Inflammatory macrophage treated with lipopolysaccharide for 4 hours (primary cell): Measurements from ENCODE around the gene LCP1.

ENCODE experiments used
- DNase-seq: peaks from one replicate; pipeline ENCODE4 v3.0.0-alpha.2; 2020

LCP1 gene

DNA sequence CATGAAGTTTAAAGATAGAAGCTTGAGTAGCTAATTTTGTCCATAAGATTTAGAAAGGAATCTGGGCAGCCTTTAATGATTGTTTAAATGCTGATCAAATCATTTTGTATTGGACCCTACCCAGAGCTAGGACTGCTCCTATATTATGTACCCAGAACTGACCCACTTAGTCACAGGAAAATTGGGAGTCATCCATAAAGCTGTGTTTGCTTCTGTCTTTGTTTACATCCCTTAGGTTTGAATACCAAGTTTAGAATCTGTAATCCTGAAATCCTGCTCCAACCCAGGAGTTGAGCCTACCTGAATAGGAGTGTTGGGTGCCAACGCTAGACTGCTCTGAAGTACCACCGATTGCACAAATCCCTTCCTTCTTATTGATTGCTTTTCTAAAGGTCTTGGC is 23.8 kb downstream of the LCP1 start:
- no peak for DNase-seq

DNA sequence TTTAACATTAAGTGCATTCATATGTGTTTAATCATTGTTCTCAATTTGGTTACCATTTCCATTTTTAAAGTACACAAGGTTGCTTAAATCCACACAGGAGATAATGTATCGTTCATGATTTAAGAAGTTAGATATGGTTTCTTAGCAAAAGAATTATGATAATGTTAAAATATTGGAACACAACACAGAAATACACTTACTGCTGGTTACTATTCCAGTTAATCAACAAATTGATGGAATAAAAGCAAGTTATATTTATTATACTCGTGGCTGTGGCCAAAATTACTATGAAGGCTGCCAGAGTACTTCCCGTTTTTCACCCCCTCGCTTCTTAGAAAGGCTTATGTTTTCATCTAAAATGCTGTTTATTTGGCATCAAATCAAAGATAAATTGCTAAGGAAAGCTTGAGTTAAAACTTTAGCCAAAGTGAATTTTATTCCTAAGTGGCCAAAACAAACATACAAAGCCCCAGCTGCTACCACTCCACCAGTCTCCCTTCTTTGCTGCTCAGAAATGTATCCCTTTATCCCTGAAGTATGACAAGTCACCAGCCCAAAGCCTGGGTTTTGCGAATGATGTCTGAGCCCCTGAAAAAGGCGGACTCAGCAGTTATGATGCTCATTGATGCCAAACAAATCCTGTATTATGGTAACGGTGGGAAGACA is 27.7 kb downstream of the LCP1 start:
- no peak for DNase-seq

DNA sequence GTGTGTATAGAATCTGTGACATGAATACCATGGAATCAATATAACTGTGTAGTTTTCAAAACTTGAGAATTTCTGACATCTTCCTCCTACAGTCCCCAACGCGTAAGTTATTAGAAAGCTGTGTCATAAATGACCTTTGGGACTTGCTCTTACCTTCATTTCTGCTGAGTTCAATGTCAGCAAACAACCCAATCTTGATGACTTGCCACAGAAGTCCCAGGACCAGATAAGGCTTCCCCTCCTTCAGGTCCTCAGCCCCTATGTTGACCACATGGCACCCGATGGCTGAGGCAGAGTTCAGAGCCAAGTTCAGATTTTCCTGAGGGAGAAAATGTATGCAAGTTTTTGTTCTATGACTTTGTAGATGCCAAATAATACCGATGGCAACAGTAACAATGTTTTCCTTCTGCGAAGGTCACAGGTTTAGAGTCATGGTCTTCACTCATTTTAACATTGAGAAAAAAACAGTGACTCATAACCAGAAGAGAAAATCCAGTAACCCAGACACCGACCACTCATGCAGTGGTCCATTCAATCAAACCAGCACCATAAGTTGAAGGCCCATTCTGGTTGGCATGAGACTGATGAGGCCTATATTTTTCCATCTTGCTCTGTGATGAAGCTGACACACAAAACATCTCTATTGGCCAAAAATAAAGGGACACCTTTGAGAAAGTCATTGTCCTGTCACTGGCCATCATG is 29.2 kb downstream of the LCP1 start:
- DNase-seq = no peak

DNA sequence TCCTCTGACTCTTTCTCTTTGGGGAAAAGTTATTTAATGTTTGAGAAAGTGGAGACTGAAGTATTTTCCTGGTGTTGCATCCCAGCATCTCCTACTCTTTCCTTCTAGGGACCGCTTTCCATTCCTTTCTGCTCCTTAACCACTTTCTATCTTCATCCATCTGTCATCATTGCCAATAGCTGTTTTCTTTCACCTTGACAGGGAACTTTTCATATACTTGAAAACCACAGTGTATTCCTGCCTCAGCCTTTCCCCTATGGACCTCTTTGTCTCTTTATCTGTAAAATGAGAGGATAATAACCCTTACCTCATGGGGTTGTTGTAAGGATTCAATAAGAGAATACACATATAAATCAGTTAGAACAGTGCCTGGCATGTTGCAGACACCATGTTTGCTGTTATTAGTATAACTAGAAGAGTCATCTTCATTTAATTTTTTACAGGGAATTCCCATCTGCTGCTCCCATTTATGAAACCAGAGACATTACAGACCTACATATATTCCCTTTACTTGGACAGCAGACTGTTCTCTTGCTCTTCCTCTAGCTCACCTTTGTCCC is 31.8 kb downstream of the LCP1 start:
- DNase-seq = no peak

DNA sequence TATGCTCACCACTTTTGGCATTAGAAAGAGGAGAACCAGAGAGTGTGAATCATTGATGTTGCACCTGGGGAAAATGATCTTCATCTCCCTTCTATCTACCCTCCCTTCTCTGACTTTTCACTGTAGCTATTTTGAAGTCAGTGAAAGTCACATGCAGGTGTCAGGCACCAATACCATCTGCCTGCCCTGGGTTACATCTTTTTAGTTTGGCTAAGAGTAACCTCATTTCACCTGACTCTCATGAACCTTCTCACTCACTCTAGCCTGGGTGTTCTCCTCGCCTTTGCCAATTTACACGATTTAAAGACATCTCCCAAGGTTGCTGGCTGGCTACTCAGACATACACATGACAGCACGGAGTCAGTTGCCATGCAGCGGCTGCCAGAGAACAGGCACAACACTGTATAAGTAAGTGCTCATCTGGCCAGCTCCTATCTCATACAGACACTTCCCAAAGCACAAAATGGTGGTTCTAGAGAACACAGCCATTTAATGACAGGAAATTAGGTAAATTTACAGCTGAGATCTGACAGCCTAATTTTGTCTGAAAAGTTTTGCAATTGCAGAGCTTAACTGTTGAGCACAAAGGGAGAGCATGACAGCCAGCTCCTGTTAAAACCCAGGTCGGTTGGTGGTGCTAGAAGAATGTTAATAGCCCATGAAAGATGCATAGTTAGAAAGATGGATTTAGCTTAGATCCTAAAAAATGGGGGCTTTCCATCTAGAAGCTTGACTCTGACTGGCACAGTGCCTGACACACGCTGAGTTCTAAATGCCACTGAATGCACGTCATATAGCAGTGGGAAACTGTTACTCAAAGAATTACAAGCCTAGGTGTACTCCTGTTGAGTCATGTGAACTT is 32.5 kb downstream of the LCP1 start:
- DNase-seq = no peak

DNA sequence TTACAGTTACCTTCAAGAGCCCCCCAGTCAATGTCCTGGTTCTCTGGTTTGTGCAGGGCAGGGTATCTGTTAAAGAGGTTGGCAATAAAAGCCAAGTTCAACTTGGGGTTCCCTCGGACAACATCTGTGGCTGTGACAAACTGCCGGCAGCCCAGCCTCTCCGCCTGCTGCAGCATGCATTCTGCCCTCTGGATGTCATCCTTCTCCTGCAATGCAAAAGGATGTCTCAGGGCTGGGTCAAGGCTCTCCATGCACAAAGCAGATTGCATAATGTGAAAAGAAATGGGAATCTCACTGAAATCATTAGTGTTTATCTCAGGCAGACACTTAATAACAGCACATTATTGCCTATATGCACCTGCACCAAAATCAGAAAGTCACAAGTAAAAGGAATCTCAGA is 35.1 kb downstream of the LCP1 start:
- DNase-seq = no peak

DNA sequence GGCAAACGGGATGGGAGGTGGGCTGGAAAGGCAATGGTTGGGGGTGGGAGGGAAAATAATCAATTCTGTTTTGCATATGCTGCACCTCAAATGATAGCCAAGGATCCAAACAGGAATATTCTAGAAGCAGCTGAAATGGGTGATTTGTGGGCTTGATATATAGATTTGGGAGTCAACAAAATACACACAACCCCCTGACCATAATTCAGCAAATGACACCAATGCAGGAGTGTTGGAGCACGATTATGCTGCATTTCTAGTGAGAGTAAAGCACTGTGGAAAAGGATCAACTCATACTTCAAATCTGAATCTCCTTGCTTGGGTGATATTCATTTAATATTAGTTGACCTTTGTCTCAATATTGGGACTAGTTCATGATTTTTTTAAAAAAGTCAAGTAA is 36.0 kb downstream of the LCP1 start:
- no peak for DNase-seq

DNA sequence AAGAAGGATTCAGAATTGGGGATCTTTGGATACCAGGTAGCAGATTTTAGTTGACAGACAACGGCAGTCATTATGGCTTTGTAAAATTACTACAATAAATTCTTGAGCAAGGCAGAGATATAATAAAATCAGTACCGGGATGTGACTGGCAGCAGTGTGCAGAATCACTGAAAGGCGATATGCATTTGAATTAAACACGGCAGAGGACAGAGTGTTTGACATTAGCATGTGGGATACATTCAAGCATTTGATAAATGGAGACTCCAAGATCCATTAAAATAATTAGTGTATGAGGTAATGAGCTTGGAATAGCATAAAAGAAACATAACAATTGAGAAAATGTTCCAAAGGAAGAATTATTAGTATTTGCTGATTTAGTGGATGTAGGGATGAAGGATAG is 36.8 kb downstream of the LCP1 start:
- DNase-seq = no peak

DNA sequence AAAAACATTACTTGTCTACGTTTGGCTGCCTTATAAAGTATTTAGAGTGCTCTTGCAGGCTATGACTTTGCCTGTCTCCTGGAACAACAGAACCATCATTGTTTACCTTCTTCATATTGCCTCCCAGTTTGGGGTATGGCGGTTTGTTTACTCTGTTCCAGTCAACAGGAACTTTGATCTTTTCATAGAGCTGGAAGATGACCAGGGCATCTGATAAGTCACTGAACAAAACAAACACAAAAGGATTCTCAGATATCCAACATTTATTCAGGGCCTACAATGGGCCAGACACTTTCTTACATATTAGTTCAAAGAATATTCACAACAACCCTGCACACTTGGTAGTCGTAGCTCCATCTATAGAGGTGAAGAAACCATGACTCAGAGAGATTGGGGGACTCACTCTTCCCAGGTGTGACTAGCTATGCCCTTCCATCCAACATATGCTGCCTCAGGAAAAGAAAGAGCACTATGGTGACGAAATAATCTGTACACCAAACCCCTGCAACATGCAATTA is 38.7 kb downstream of the LCP1 start:
- no peak for DNase-seq

DNA sequence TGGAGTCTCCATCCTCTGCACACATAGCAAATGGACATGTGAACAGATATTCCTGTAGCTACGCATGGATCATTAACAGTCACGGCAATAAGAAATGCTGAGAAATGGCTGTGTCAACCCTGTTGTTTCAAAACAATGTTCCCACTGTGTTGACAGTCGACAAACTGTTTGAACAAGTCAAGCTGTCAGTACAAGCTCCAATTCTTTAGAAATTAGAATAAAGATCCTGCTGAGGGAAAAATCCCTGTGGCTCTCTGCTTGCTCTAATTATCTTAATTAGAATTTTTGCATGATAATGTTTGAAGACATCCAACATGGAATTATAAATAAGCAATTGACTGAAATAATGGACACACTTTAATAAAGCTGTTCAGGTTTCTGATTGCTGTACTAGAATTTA is 39.2 kb downstream of the LCP1 start:
- DNase-seq = no peak

DNA sequence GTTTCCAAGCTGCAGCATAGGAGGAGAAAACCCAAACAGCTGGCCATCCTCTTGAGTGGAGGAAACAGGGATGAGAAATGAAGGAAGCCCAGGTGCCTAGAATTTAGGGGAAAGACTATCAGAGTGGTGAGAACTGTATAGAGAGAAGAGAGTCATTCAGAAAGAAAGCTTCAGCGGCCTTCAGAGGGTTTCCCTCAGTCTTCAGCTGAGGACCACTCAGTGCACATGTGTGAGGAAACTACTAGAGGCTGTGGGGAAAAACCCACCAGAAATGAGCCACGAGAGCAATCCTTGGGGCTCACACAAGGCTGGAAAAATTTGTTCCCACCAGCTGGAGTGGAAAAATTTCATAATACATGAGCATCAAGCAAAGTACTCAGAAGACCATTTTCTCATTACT is 41.9 kb downstream of the LCP1 start:
- no peak for DNase-seq

DNA sequence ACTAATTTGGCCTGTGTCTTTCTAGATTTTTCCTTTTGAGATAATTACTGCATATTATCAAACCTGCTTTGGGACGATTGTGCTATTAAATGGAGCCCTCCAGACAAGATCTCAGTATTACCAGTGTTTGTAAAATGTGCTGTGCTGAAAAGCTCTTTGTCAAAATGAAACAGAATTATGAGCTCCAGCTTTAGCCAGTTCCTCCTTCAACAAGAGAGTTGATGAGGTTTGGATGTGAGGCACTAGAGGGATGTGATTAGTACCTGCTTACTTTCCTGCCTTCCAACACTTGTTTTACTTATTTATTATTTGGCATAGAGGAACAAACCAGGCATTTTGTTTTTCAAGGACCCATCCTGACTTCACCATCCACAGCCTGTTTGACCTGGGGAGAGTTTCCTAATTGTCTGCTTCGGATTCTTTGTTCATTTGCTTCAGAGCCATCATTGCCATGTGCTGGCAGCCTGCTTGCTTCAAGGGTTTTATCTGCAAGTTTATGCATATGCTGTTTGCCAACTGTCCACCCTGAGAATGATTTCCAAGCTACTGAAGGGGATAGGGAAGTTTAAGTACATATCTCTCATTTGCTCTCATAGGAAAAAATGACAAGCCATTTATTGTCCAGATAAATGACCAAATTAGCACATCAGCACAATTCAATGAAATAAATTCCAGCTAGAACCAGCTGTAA is 44.2 kb downstream of the LCP1 start:
- no peak for DNase-seq

DNA sequence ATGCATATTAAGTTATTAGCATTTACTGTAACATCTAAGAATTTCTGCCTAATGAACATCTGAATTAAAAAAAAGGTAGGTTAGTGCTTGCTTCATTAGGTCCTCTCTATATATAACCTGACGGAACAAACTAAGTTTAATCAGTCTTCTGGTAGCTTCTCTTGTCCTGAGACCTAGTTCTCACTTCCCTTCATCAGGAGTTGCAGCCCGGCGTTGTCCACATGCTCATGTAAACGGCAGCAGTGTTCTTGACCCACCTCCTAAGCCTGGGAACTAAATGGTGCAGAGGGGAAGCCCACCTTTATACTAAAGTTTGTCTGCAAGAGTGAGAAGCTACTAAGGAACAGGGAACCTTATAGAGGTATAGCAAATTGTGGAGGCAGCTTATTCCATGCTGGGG is 45.3 kb downstream of the LCP1 start:
- DNase-seq = no peak

DNA sequence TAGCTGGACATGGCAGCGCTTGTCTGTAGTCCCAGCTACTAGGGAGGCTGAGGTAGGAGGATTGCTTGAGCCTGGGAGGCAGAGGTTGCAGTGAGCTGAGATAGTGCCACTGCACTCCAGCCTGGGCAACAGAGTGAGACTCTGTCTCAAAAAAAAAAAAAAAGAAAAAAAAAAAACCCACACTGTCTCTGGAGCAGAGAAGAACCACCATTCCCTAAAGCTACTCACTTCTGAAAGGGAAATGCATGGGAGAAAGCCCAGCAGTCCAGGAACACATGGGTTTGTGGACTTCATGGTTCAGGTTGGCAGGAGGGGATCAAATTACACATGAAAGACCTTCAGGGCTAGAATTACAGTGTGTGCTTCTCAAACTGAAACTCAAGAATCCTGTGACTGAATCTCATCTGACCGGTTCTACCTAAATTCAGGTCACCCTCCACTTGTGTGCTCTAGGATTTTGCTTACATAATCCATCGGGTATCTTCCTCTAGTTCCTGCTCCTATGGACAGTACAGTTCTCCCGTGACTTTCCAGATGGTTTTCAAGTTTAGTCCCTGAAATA is 46.9 kb downstream of the LCP1 start:
- no peak for DNase-seq

DNA sequence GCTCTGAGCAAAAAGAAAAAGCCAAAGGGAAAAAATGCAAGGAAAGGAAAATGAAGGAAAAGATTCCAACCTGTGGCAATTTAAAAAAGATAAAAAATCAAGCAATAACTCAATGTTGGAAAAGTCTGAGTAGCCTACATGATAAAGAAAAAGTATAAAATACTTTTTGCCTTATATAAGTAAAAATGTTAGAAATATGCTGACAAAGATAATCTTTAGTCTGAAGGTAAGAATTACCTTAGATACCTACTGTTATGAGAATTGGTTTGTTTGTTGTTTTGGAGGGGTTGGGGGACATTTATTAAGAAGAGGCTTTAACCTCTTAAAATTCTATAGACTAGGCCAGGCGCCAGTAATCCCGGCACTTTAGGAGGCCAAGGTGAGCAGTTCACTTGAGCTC is 47.5 kb downstream of the LCP1 start:
- DNase-seq = no peak

DNA sequence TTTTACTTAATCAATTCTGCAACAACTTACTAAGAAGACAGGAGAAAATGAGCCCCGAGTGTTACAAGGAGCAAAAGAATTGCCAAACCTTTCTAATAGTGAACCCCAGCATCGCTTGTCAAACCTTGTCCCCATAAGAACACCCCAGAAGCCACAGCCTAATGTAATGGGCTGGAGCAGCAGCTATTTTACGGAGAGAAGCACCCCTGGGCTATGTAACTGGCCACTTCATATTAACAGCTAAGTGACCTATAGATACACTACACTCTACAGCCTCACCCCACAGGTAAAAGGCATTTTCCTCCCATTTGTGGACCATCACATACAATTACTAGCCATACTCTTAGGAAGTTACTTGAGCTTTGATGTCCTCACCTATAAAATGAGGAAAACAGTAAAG is 49.9 kb downstream of the LCP1 start:
- DNase-seq = no peak

DNA sequence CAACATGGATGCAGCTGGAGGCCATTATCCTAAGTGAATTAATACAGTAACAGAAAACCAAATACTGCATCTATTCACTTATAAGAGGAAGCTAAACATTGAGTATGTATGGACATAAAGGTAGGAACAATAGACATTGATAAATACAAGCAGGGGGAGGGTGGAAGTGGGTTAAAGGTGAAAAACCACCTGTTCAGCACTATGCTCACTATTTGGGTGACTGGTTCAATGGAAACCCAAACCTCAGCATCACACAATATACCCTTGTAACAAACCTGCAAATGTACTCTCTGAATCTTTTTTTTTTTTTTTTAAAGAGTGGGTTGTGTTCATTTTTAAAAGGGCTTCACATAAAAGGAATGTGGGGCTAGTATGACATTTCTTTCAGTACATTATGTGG is 50.3 kb downstream of the LCP1 start:
- no peak for DNase-seq

DNA sequence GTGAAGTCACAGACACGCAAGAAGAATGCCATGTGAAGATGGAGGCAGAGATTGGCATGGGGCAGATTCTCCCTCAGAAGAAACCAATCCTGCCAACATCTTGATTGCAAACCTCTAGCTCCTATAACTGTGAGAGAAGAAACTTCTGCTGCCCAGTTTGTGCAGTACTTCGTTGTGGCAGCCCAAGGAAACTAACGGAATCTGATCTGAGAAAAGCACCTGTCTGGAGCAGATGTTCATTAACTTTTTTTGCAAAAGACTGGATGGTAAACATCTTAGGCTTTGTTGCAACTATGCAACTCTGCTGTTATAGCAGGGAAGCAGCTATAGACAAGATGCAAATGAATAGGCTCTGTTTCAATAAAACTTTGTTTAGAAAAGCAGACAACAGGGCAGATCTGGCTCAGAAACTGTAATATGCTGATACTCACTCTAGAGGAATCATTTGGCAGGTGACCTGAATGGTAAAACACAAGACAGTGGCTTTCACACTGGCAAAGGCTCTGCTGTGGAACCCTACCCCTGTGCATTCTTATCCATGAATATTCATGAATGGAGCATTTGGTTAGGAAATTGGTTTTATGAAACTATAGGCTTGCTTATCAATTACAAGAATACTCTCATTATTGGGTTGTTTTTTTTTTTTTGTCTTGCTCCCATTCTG is 51.9 kb downstream of the LCP1 start:
- no peak for DNase-seq

DNA sequence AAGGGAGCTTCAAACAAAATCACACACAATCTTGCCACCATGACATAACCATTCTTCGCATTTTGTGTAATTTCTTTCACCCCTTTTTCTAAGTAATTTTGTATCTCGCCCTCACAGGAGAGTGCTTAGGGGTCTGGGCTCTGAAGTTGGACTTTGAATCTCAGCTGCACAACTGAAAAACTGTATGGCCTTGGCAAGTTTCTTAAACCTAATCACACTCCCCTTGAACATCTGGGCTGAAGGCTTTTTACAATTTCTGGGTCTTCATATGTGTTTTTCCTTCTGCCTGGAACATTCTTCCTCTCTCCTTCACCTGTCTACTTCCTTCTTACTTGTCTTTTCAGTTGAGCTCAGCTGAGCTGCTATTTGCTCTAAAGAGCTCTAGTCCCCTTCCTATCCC is 52.9 kb downstream of the LCP1 start:
- DNase-seq = no peak

DNA sequence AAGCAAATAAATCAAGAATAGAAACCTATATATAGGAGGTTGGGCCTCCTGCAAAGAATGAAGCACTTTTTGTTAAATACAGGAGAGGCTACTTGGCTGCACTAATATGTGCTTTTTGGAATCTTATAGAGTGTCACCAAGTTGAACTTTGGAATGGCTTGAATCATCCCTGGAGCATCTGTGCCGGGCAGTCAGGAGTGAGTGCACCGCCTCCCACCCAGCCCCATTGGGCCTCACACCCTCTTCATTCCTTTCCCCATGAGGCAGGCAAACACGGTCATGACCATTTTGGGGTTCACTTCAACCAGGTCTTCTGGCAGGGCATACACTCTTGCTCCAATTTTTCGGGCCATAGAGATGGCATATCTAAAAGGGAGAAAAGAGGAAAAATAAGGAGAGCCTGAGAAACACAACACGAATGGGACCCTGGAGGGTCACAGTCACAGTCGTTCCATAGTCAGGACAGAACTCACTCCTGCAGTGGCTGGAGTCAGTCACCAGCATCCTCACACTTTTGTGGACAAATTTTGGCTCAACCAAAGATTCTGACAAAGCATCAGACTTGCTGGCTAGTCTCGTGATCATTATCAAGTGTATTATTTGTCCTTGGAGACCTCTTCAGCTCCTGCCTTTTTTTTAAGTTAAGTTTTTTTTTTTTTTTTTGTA is 54.5 kb downstream of the LCP1 start:
- DNase-seq = no peak
